ENCODE data around the gene ADORA2B. TPM values are rescaled to one million over a fixed set of nuclear protein-coding genes. Genes with fewer than 3 reads are reported as not detected.
A peak's percentile ranks its signal among the peaks of the same experiment; 100 is the strongest.

Gene ADORA2B
- polyA plus RNA-seq, 1 of the 3 experiments (the other 2 are of a cell fraction), result 12.6 TPM

GRCh38 chr17:15914400-15915170 is 30.3 kb upstream of the ADORA2B start:
- 87% methylated on average over 6 of the region's 6 CpGs for WGBS (ENCODE audit: low lambda C conversion rate)
- H4K20me1 ChIP-seq (ENCODE audit: insufficient read depth), result no peaks in the 10 kb centered on the region

GRCh38 chr17:15915961-15916360 is 29.0 kb upstream of the ADORA2B start:
- H3K9ac ChIP-seq, result no peak overlapping the region
- H3K9me3 ChIP-seq, result no peaks in the 10 kb centered on the region
- no peak overlapping the region for H3K4me3 ChIP-seq (ENCODE audit: low read depth in 2 of 2, low read length in 1 of 2)
- WGBS (ENCODE audit: low lambda C conversion rate), result 90% methylated on average over 2 of the region's 6 CpGs
- no peaks in the 10 kb centered on the region for H3K27me3 ChIP-seq (ENCODE audit: insufficient read depth)
- H4K20me1 ChIP-seq (ENCODE audit: insufficient read depth), result no peaks in the 10 kb centered on the region
- DNase-seq, result peak; percentile 34
- peaks cover 0 to 15% of the 10 kb centered on the region in 2 experiments; a peak in 1 of 4 replicates for H3K4me1 ChIP-seq (ENCODE audit: control insufficient read depth in 1 of 2, insufficient read depth in 2 of 2, low read depth in 1 of 2, low read length in 1 of 2)
- no peak overlapping the region for H3K27ac ChIP-seq (ENCODE audit: low read depth in 2 of 2, low read length in 1 of 2)
- CTCF ChIA-PET, result interaction anchor here (1.1 to 1.8 kb wide), 2 partner anchors 15 to 28 kb away, joined by 3 read pairs; no protein-coding TSS in a partner anchor
- no peaks in the 10 kb centered on the region for H3K36me3 ChIP-seq (replicated peaks in 1 of 2; ENCODE audit: control insufficient read depth in 1 of 2, insufficient read depth in 2 of 2, low read length in 1 of 2)
- H3F3A ChIP-seq (replicated peaks; ENCODE audit: insufficient read depth), result peaks cover 3% of the 10 kb centered on the region
- H3K79me2 ChIP-seq (ENCODE audit: insufficient read depth), result no peaks in the 10 kb centered on the region
- no peak overlapping the region for H2AFZ ChIP-seq (ENCODE audit: low read depth)
- H3K4me2 ChIP-seq, result no peak overlapping the region
- no peaks in the 10 kb centered on the region for H3K9me2 ChIP-seq
- TF ChIP-seq SMC3 (IDR thresholded peaks at IDR 0.05; ENCODE audit: low read depth, low read length) (no peak), RCOR1 (IDR thresholded peaks at IDR 0.05; ENCODE audit: low read length) (no peak), YY1 (IDR thresholded peaks at IDR 0.05; ENCODE audit: low read depth) (no peak), REST (IDR thresholded peaks at IDR 0.05; ENCODE audit: low read depth, low read length) (no peak)
- TF ChIP-seq, protein P1, sequence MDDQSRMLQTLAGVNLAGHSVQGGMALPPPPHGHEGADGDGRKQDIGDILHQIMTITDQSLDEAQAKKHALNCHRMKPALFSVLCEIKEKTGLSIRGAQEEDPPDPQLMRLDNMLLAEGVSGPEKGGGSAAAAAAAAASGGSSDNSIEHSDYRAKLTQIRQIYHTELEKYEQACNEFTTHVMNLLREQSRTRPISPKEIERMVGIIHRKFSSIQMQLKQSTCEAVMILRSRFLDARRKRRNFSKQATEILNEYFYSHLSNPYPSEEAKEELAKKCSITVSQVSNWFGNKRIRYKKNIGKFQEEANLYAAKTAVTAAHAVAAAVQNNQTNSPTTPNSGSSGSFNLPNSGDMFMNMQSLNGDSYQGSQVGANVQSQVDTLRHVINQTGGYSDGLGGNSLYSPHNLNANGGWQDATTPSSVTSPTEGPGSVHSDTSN (IDR thresholded peaks at IDR 0.05), result no peak
- TF ChIP-seq, protein P2, sequence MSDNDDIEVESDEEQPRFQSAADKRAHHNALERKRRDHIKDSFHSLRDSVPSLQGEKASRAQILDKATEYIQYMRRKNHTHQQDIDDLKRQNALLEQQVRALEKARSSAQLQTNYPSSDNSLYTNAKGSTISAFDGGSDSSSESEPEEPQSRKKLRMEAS (IDR thresholded peaks at IDR 0.05; ENCODE audit: low read depth), result no peak
- POLR2A ChIA-PET, result no interaction called here

More at GRCh38 chr17:15914400-15915170, 30.3 kb upstream of the ADORA2B start:
- H3F3A ChIP-seq (replicated peaks; ENCODE audit: insufficient read depth), result no peaks in the 10 kb centered on the region
- TF ChIP-seq YY1 (IDR thresholded peaks at IDR 0.05; ENCODE audit: low read depth), result no peak
- TF ChIP-seq RFX5 (IDR thresholded peaks at IDR 0.05; ENCODE audit: low read length), result no peak
- no peak for TF ChIP-seq JUND (IDR thresholded peaks at IDR 0.05)
- no peak for TF ChIP-seq SMC3 (IDR thresholded peaks at IDR 0.05; ENCODE audit: low read depth, low read length)
- TF ChIP-seq RAD21 (IDR thresholded peaks at IDR 0.05; ENCODE audit: low read length), result no peak
- TF ChIP-seq USF2 (IDR thresholded peaks at IDR 0.05; ENCODE audit: borderline replicate concordance, low read depth, low read length), result no peak
- TF ChIP-seq NRF1 (IDR thresholded peaks at IDR 0.05; ENCODE audit: low read depth, low read length), result no peak
- TF ChIP-seq, protein P3, sequence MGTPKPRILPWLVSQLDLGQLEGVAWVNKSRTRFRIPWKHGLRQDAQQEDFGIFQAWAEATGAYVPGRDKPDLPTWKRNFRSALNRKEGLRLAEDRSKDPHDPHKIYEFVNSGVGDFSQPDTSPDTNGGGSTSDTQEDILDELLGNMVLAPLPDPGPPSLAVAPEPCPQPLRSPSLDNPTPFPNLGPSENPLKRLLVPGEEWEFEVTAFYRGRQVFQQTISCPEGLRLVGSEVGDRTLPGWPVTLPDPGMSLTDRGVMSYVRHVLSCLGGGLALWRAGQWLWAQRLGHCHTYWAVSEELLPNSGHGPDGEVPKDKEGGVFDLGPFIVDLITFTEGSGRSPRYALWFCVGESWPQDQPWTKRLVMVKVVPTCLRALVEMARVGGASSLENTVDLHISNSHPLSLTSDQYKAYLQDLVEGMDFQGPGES (IDR thresholded peaks at IDR 0.05; ENCODE audit: low read depth, low read length), result no peak
- no peak for TF ChIP-seq NFIC (IDR thresholded peaks at IDR 0.05; ENCODE audit: borderline replicate concordance)
- TF ChIP-seq EZH2phosphoT487 (IDR thresholded peaks at IDR 0.05; ENCODE audit: borderline replicate concordance, low read depth), result no peak
- no peak for TF ChIP-seq GABPA (IDR thresholded peaks at IDR 0.05; ENCODE audit: low read depth)
- TF ChIP-seq TAF1 (IDR thresholded peaks at IDR 0.05; ENCODE audit: borderline replicate concordance, low read depth, low read length), result no peak
- no peaks in the 10 kb centered on the region for H3K9me2 ChIP-seq
- no peak for DNase-seq
- H3K9ac ChIP-seq, result no peak overlapping the region
- no peak overlapping the region for H2AFZ ChIP-seq (ENCODE audit: low read depth)
- no peaks in the 10 kb centered on the region for H3K36me3 ChIP-seq (replicated peaks in 1 of 2; ENCODE audit: control insufficient read depth in 1 of 2, insufficient read depth in 2 of 2, low read length in 1 of 2)
- no peaks in the 10 kb centered on the region for H3K27me3 ChIP-seq (ENCODE audit: insufficient read depth)
- no peaks in the 10 kb centered on the region for H3K79me2 ChIP-seq (ENCODE audit: insufficient read depth)
- H3K4me2 ChIP-seq, result no peak overlapping the region
- no peaks in the 10 kb centered on the region for H3K9me3 ChIP-seq
- ChIA-PET POLR2A (interaction anchor here (1.1 kb wide), 1 partner anchor 7 kb away, joined by 3 read pairs; no protein-coding TSS in a partner anchor), CTCF (interaction anchor here (0.8 to 1.2 kb wide), 2 partner anchors 29 to 84 kb away, joined by 4 to 5 read pairs; no protein-coding TSS in a partner anchor)
- H3K4me1 ChIP-seq (ENCODE audit: control insufficient read depth in 1 of 2, insufficient read depth in 2 of 2, low read depth in 1 of 2, low read length in 1 of 2), result peaks cover 0 to 20% of the 10 kb centered on the region in 2 experiments; a peak in 1 of 4 replicates
- H3K27ac ChIP-seq (ENCODE audit: low read depth in 2 of 2, low read length in 1 of 2), result no peak overlapping the region
- H3K4me3 ChIP-seq (ENCODE audit: low read depth in 2 of 2, low read length in 1 of 2), result no peak overlapping the region
